ENCODE results near the gene ACSF2.

ACSF2 gene

DNA sequence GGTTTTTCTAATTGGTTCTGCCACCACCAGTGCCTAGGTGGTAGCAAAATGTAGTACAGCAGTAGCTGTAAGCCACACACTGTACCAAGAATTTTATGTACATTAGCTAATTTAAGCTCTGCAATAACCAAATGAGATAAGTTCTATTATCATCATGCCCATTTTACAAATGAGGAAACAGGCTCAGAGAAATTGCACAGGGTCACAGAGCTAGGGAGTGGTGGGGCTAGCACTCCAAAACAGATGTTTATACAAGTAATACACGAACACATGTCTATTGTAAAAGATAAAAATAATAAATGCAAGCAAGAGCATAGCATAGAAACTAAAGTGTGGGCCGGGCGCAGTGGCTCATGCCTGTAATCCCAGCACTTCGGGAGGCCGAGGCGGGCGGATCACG is 66.2 kb downstream of the ACSF2 start:
- no peak for FAIRE-seq
- DNase-seq (ENCODE audit: insufficient read length, low spot score): no peak

DNA sequence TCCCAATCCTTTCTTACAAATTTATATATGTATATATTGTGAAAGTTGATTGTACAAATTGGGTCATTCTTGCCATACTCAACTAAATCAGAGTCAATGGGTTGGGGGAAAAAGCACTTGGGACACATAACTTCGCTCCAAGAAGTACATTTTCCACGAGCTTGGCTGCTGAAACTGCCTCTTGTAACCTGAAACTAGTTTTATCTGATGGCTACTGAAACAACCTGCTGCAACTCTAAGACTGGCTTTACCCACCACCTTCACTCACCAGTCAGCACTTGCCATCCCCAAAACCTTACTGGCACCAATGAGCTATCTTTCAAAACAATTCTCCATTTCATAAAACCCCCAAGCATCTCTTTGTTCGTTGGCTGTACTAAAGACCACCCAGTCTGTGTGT is 67.7 kb downstream of the ACSF2 start:
- no peak for FAIRE-seq
- DNase-seq (ENCODE audit: insufficient read length, low spot score): no peak

DNA sequence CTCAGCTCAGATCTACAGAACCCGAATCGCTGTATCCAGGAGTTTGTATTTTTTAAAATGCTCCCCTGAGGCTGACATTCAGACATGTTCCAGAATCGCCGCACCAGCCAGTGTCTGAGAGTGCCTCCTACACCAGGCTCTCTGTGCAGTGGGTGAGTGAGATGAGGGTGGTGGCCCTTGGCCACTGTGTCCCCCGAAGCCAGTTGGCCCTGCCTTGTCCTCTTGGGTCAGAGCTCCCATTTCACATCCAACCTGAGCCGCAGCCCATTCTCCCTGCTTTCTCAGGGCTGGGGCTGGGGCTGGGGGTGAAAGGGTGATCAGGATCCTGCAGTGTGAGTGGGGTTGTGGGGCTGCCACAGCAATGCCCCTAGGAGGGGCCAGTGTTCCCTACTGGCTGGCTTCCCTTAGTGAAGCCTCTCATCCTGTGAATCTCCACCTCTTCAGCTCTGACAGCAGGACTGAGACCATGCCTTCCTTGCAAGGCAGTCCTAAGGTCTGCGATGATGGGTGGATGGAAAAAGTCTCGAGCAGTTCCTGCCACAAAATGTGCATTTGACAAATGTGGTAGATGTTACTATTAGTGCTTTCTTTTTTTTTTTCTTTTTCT is 69.3 kb downstream of the ACSF2 start:
- DNase-seq (ENCODE audit: insufficient read length, low spot score): no peak
- no peak for FAIRE-seq

GRCh38 chr17:50495918-50496317 is 69.9 kb downstream of the ACSF2 start:
- FAIRE-seq: no peak

DNA sequence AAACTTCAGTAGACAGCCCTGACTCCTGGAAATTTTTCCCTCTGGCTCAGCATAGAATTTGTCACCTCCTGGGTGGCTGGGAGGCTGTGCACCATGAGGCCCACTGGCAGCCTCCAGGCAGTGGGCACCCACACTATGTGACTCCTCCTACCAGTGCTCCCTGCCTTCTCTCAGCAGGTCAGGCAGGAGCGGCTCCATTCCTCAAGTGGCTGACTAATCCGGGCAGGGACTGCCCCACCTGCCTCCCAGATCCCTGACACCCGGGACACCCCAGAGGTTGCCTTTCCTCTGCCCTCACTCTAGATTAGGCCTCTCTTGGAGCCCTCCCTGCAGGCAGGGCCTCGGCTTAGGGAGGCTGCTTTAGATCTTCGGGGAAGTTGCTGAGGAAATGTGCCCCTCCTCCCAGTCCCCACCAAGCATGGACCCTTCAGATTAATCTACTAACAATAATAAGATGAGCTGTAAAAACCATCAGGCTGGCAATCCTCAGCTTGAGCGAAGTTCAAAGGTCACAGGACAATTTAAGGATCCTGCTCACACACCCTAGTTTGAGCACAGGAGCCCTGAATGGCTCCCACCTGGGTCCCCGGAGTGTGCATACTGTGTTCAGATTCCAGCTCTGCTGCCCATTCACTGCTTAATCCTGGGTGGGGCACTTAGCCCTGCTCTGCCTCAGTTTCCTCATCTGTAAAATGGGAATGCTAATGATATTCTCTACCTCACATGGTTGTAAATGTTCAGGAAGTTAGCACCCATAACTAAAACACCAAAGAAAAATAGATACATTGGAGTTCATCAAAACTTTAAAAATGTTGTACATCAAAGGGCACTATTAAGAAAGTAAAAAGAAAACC is 72.2 kb downstream of the ACSF2 start:
- no peak for DNase-seq (ENCODE audit: insufficient read length, low spot score)
- no peak for FAIRE-seq

More at GRCh38 chr17:50495918-50496317, 69.9 kb downstream of the ACSF2 start:
- DNase-seq (ENCODE audit: insufficient read length, low spot score): no peak

DNA sequence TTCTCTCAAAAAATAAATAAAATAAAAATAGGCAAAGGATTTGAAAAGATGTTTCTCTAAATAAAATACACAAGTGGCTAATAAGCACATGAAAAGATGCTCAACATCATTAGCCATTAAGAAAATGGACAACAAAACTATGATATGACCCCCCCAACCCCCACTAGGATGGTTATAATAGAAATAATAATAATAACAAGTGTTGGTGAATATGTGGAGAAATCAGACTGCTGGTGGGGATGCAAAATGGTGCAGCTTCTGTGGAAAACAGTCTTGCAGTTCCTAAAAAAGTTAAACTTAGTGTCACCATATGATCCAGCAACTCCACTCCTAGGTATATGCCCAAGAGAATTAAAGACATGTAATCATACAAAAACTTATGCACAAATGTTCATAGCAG is 73.3 kb downstream of the ACSF2 start:
- no peak for FAIRE-seq
- no peak for DNase-seq (ENCODE audit: insufficient read length, low spot score)

DNA sequence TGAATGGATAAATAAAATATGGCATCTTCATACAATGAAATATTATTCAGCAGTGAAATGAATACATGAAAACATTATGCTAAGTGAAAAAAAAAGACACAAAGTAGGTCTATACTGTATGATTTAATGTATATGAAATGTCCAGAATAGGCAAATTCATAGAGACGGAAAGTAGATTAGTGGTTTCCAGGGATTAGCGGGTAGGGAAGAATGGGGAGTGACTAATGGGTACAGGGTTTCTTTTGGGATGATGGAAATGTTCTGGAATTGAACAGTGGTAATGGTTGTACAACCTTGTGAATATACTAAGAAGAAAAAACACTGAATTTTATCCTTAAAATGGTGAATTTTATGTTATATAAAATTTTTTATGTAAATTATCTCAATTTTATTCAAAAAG is 73.7 kb downstream of the ACSF2 start:
- no peak for DNase-seq (ENCODE audit: insufficient read length, low spot score)
- FAIRE-seq: no peak

DNA sequence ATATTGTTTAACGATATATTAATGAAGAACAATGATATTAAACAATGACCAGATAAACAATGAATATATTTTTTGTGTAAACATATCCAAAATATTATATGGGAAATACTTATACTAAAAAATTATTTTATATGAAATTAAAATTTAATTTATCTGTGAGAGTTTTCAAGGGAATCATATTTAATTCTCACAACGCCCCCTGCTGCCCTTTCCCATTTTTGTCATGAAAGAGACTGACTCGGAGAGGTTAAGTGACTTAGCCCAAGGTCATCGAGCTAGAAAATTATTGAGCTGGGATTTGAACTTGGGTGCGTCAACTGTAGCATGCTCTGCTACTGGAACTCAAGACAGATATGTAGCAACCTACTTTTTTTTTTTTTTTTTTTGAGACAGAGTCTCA is 75.0 kb downstream of the ACSF2 start:
- FAIRE-seq (no peak), DNase-seq (ENCODE audit: insufficient read length, low spot score) (no peak)

DNA sequence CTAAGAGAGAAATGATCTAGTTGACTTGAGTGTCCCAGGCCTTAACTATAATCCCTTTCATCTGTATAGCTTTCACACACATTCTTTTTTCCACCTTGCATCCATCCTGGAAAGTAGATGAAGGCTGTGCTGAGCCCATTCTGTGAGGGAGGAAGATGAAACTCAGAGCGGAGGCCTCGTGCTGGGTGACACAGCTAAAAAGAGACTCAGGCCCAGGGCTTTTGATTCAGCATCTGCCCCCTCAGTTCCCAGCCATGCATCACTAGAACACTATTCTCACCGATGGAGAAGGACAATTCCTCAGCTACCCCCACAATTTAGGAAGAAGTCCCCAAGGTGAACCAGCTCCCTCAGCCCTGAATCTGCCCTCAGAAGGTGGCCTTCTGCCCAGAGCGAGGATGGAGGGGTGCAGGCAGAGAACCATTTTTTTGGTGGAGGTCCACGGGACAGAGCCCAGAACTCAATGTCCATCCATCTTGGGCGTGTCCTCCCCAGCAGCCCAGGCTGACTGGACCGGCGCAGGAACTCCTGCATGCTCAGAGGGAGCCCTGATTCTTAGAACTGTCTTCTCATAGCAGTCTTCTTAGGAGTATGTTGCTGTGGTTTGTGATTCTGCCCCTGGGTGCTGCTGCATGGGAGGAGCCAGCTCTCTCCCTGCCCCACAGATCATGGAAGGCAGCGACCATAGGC is 76.4 kb downstream of the ACSF2 start:
- no peak for FAIRE-seq
- DNase-seq (ENCODE audit: insufficient read length, low spot score): no peak

- no peak for FAIRE-seq
- DNase-seq (ENCODE audit: insufficient read length, low spot score): no peak
These were observed 79.6 kb downstream of the ACSF2 start for GRCh38 chr17:50505591-50506130.

DNA sequence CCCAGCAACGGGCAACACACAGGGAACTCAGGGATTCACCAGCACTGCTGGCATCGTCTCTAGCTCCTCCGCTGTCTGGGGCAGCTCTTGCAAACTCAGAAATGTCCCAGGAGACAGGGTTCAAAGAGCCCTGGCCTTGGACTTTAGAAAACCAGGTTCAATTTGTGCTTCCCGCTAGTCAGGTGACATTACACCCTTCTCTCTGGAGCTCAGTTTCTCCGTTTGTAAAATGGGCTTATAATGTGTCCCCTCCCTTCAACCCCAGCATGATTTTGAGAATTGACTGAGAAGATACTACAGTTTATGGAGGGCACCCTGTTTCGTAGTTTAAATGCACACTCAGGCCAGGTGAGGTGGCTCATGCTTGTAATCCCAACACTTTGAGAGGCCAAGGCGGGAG is 80.3 kb downstream of the ACSF2 start:
- FAIRE-seq (no peak), DNase-seq (ENCODE audit: insufficient read length, low spot score) (no peak)

DNA sequence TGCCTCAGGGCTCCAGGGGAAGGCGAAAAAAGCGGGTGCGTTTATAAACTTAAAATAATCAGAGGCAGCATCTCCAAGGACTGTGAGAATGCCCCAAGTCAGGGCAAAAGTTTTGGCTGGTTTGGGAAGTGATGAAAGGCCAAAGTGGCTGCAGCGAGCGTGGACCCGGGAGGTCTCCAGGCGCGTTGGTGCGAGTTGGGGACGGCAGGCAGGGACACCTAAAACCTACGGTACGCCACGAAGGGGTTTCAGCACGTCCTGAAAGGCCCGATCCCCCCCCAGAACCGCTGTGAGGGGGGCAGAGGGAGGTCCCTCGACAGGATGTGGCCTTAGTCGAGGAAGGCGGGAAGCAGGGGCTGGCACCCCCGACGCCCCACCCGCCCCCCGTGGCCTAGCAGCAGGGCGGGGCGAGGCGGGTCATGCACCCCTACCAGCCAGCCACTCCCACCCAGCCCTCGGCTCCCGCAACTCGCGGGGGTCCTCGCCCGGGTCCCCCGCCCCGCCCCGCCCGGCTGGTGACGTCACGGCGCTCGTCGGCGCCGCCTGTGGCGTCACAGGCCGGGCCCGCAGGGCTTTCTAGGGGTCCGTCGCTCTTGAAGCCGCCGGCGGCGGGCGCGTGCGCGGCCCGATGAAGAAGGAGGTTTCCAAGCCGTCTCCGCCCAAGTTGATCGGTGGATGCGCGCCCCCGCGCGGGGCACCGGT is 82.0 kb downstream of the ACSF2 start, which contains the start of gene MYCBPAP:
Gene MYCBPAP, plus strand, starts transcription at position 569 of the 702 bp plus-strand sequence. CDS start 236 bp downstream, outside the sequence.
- DNase-seq (ENCODE audit: insufficient read length, low spot score) (peak; percentile 67), FAIRE-seq (no peak)

DNA sequence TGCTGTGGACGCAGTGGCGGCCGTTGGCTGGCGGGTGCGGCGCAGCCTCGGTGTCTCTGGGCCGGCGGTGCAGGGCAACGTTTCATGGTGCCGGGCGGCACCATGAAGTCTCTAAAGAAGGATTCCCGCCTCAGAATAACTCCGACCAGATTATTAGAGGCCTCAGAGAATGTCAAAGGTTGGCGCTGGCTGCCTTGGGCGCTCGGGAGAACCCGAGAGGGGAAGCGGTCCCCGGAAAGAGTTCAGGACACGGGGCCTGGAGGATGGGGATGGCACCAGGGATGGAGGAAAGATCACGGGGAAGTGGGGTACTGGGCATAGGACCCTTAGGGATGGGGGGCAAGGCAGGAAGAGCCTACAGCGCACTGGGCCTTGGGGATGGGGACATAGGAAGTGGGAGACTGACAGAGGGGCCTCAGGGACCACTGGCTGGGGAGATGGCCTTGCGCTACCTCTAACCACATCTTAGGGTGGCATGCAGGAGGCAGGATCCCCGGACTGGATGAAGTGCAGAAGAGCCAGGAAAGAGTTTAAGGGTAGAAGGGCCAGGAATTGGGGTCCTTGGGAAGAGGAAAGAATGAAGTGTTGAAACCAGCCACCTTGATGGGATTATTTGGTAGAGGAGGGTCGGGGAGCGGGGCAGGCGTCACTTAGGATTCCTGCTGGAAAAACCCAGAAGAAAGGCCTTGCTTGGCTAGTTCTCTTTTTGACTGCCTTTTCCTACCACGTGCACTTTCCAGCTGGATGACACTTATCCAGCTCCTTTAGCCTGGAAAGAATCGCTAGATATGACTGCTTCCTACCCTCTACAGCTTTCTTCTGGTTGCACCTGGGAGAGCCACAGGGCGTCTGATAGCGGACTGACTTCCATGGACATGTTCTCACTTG is 82.8 kb downstream of the ACSF2 start:
- no peak for FAIRE-seq
- DNase-seq (ENCODE audit: insufficient read length, low spot score): no peak

DNA sequence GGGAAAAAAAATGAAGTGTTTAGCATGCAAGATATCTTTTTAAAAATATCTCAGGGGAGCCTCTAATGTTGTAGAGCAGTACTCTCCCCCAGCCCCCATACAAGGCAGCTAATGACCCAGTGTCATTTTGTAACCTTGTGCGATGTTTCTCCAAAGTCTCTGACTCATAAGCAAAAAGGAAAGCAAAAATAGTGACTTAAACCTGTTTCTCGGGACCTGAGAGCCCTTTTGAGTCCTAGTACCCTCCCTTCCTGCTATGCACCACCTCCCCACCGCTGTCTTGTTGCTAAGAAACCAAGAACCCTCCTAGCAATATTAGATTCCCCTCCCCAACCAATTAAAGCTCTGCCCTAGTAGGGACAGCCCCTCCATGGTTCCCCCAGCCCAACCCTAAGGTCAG is 85.0 kb downstream of the ACSF2 start:
- FAIRE-seq: peak; percentile 97

DNA sequence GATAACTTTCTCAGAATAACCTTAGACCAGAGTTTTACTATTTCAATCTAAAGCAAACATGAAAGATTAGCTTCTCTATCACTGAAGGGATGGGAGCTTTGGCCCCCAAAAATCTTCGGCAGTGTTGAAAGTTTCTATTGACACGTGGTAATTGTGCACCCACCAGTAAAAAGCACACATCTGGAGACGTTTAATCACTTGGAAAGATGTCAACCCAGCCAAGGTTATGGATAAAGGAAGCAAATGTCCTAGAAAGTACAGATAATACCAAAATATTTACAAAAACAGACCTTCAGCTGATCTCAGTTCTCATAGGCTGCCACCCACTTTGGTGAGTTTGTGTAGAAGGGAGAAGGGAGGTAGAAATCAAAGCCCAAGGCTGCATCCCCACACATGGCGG is 87.5 kb downstream of the ACSF2 start:
- DNase-seq (ENCODE audit: insufficient read length, low spot score) (no peak), FAIRE-seq (no peak)

More for the DNA sequence above, 85.0 kb downstream of the ACSF2 start:
- peak; percentile 84 for DNase-seq (ENCODE audit: insufficient read length, low spot score)

- DNase-seq (ENCODE audit: insufficient read length, low spot score): no peak
- no peak for FAIRE-seq
These were observed 88.4 kb downstream of the ACSF2 start for GRCh38 chr17:50514388-50514787.

DNA sequence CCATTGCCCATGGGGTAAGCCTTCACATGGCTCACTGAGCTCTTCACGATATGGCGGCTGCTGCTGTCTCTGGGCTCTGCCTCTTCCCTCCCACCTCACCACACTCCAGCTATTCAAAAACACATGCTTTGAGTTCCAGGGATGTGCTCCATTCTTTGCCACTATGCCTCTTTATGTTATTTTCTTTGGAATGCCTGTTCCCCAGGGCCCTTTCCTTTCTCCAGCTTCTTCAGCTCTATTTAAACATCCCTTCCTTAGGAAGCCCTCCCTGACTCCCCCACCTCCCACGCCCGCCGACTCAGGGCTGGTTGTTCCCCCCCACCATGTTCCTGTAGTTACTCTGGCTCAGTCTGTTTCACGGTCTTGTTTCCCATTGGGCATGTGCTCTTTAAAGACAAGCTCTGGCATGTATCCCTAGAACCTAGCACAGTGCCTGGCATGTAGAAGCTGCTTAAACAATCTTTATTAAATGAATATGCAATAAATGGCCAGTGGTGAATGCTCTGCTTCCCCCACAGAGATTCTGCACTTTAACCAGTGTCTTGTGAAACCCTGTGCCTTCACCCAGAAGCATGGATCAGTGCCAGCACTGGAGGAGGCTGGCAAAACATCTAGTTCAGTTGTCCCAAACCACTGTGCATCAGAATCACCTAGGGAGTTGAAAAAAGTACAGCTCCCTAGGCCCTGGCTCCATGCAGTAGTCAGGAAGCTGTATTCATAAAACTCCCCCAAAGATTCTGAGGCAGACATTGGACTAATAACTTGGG is 89.1 kb downstream of the ACSF2 start:
- no peak for DNase-seq (ENCODE audit: insufficient read length, low spot score)
- no peak for FAIRE-seq

- FAIRE-seq (no peak), DNase-seq (ENCODE audit: insufficient read length, low spot score) (no peak)
These were observed 91.0 kb downstream of the ACSF2 start for GRCh38 chr17:50517011-50517410.

All from GM19239 (cell line).